Measurements from ENCODE around the gene SVOP.
"Not testable (repeated sequence)": the region's sequence is repeated elsewhere in the genome, so short reads cannot be mapped to it uniquely, and the experiment has no call there.

Gene SVOP

GRCh38 chr12:109029411-109029810 lies 8.5 kb upstream of the SVOP start:
- no peak for DNase-seq

DNA sequence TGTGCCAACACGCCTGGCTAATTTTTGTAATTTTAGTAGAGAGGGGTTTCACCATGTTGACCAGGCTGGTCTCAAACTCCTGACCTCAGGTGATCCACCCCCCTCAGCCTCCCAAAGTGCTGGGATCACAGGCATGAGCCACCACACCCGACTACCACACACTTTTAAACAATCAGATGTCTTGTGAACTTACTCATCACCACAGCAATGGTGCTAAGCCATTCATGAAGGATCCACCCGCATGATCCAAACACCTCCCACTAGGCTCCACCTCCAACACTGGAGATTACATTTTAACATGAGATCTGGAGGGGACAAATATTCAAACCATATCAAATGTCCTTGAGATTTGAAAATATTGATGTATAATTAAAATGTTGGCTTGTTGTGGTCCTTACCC lies 7.8 kb upstream of the SVOP start:
- DNase-seq = not testable (repeated sequence)

DNA sequence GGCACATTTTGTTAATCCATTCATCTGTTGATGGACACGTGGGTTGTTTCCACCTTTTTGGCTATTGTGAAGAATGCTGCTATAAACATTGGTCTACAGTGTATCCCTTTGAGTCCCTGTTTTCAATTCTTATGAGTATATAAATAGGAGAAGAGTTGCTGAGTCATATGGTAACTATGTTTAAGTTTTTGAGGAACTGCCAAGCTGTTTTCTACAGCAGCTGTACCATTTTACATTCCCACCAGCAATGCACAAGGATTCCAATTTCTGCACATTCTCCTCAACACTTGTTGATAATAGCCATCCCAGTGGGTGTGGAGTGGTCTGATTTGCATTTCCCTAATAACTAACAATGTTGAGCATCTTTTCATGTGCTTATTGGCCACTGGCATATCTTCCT lies 6.9 kb upstream of the SVOP start:
- DNase-seq = no peak

DNA sequence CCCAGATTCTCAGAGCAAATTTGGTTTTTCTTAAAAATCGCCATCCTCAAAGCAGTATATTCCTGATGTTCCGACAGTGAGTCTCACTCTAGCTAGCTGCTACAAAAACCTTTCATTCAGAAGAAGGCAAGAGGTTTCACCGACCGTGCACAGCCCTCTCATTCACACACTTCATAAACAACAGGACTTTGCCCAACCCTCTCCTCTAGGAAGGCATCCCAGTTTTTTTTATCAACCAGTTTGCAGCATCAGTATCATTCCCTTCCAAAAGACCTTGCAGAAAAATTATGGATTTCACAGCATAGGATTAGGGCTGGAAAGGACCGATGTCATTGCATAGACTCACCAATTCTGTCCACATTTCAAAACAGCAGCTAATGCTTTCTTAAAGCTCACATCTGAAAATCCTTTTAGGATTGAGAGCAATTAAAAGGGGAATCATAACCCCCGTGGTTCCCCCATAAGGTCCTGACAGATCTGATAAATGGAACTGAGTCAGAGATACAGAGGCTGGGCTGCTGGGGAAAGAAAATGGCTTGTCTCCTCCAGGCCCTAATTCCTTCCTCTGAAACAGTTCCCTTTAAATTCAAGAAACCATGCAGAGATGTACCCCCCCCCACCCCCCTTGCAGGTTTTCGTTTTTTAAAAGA lies 597 bp downstream of the SVOP start:
- no peak for DNase-seq

- DNase-seq = no peak
These were observed 2.6 kb downstream of the SVOP start for GRCh38 chr12:109018296-109018695.

DNA sequence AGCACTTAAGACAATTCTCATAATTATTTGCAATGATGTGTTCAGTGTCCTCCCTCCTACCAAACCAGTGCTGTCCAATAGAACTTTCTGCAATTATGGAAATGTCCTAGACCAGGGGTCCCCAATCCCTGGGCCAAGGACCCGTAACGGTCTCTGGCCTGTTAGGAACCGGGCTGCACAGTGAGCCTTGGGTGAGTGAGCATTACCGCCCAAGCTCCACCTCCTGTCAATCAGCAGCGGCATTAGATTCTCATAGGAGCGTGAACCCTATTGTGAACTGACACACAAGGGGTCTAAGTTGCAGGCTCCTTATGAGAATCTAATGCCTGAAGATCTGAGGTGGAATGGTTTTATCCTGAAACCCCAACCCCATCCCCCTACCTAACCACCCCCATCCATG lies 3.9 kb downstream of the SVOP start:
- no peak for DNase-seq

DNA sequence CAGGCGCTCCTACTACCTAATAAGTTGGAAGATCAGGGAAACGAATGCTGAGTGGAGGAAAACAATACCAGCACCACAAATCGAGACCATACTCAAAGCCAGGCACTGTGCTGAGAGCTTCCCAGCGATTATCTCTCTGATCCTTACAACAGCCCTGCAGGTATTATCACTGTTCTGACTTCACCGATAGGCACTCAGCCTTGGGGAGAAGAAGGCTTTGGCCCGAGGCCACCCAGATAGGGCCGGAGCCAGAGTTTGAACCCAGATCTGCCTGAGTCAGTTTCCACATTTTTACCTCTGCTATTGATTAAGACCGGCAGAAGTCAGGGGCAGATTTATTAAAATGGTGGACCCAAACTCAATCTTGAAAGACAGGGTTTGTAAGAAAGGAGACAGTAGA lies 4.9 kb downstream of the SVOP start:
- DNase-seq = no peak

DNA sequence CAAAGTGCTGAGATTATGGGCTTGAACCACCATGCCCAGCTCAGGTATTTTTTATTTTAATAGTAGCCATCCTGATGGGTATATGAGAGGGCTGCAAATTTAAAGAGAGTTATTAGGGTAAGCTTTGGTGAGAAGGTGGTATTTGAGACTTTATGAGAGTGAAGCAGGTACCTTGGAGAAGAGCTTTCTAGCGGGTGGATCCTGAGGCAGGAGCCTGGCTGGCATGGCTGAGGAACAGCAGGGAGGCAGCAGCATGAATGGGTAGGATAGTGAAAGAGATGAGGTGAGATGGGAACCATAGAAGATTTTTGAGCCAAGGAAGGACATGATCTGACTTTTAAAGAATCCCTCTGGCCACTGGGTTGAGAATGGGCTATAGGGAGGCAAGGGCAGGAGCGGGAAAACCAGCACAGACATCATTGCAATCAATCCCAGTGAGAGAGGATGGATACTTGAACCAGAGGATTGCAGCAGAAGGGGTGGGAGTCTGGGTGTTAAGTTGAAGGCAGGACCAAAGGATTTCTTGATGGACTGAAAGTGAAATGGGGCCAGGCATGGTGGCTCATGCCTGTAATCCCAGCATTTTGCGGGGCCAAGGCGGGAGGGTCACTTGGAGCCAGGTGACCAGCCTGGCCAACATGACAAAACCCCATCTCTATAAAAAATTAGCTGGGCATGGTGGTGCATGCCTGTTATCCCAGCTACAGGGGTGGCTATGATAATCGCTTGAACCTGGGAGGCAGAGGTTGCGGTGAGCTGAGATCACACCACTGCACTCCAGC lies 5.7 kb downstream of the SVOP start:
- DNase-seq = no peak

DNA sequence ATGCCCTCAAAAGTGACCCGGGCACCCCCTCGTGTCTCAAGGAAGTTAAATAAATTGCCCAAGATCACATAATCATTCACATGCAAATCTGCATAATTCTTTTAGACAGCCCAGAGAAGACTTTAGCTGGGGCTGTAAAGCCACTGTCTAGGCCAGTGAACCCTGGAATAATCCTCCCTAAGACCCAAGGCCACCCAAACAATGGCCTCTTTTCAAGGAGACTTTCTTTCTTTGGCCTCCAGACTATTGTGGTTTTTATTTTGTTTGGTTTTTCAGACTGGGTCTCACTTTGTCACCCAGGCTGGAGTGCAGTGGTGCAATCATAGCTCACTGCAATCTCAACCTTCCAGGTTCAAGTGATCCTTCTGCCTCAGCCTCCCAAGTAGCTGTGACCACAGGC lies 10.6 kb downstream of the SVOP start:
- no peak for DNase-seq

DNA sequence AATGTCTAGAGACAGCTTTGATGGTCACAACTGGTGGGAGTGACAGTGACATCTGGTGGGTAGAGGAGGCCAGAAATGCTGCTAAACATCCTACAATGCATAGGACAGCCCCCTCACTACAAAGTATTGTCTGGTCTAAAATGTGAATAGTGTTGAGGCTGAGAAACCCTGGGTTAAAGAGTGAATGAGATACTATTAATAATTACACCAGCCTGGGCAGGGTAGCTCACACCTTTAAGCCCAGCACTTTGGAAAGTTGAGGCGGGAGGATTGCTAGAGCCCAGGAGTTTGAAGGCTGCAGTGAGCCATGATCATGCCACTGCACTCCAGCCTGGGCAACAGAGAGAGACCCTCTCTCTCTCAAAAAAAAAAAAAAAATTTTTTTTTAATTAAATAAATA lies 11.1 kb downstream of the SVOP start:
- no peak for DNase-seq

- no peak for DNase-seq
These were observed 16.9 kb downstream of the SVOP start for GRCh38 chr12:109004017-109004416.

GRCh38 chr12:108996320-108996719 lies 24.5 kb downstream of the SVOP start:
- DNase-seq = no peak

GRCh38 chr12:108995370-108995992 lies 25.4 kb downstream of the SVOP start:
- no peak for DNase-seq

GRCh38 chr12:108990103-108990502 lies 30.8 kb downstream of the SVOP start:
- DNase-seq = not testable (repeated sequence)

DNA sequence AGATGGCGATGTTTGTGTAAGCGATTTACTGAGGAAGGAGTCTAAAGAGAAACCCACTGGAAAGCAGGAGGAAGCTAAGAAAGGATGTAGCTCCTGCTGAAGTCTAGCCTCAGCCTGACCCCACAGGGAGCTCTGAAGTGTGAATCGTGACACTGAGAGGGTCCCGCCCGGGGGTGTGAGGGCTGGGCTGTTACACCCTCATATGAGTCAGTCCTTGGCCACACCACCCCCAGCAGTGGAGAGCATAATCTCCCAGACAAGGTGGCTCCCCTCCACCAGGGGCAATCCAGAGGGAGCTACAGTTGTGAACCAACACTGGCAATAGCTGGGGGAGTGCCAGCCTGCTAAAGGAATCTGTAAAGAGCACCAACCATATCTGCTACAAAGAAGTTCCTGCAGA lies 31.5 kb downstream of the SVOP start:
- DNase-seq = no peak

GRCh38 chr12:108985750-108986149 lies 35.1 kb downstream of the SVOP start:
- DNase-seq = no peak

DNA sequence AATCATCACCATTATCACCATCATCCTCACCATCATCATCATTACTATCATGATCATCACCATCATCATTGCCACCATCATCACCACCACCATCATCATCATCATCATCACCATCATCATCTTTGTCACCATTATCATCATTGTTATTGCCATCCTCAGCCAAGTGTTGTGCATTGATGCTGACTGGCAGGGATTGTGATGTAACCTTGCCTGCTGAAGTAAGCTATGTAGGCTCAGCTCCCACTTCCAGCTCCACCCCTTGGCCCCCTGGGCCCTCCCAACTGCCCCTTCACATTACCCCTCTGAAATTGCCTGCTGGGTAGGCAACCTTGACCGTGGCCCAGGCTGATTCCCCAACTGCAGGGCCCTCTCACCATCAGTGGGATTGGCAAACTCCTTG lies 37.6 kb downstream of the SVOP start:
- DNase-seq = no peak

DNA sequence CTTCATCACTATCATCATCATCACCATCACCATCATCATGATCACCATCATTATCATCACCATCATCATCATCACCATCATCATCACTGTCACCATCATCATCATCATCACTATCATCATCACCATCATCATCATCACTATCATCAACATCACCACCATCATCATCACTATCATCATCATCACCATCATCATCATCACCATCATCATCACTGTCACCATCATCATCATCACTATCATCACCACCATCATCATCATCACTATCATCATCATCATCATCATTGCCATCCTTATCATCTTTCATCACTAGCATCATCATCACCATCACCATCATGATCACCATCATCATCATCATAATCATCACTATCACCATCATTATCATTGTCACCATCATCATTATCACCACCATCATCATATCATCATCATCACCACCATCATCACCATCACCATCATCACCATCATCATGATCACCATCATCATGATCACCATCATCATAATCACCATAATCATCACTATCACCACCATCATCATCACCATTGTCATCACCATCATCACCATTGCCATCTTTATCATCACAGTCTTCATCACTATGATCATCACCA lies 38.1 kb downstream of the SVOP start:
- no peak for DNase-seq

DNA sequence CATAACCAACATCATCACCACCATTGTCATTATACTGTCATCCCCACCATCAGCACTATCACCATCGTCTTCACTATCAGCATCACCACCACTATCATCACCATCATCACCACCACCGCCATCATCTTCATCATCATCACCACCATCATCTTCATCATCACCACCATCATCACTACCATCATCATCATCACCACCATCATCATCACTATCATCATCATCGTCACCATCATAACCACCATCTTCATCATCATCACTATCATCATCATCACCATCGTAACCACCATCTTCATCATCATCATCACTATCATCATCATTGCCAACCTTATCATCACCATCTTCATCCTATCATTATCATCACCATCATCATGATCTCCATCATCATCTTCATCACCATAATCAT lies 39.0 kb downstream of the SVOP start:
- no peak for DNase-seq

GRCh38 chr12:108980831-108981618 lies 39.8 kb downstream of the SVOP start:
- no peak for DNase-seq

DNA sequence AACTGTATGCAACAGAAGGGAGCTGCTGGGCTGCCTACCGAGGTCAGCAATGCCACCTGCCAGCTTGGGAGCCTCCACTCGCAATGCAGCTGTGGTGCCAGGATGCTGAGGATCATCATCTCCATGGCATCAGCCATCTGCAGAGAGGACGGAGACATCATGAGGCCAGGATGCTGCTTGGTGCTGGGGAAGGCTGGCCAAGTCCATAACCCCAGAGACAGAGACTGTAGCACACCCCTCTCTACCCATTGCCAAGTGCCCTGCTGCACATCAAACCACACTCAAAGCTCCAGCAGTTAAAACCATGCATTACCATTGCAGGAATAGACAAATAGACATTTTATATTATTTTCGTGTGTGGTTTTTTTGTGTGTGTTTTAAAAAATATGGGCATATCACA lies 43.5 kb downstream of the SVOP start:
- no peak for DNase-seq

DNA sequence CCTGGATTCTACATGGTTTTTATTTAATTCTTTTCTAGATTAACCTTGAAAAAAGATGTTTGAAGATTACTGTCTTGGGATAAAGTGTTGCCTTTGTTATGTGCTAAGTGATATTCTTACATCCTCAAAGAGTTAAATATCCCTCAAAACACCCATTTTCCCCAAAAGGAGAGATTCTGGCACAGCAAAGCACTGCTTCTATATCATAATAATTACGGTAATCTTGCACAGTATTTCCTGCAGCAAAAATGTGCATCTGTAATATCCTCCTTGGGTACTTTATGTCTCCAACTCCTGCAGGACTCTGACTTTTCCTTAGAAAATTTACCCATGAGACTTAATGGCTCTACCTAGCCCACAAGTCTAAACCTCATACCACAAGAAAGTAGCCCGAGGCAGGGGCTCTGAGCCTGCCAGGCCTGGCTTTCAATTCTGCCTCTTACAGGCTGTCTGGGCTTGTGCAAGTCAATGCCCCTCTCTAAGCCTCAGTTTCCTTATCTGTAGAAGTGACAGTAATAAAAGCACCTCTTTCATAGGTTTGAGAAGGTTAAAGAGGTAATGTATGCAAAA lies 45.8 kb downstream of the SVOP start:
- no peak for DNase-seq

Measured in CD4-positive, alpha-beta T cell treated with Interleukin-15 for 1 hour (primary cell).